Breast epithelium (tissue), 3 donors: ENCODE data around the gene MYH10.

ENCODE experiments used
- CTCF ChIP-seq, 3 donors: fragments of 450-650 bp; IDR thresholded peaks; one replicate each; pipeline ENCODE4 v1.5.1; 2016 to 2017; ENCODE audit warnings: antibody characterized with exemption in 3 of 3, mild to moderate bottlenecking in 3 of 3, moderate library complexity in 3 of 3
- POLR2A ChIP-seq: fragments of 450-650 bp; IDR thresholded peaks from one replicate; pipeline ENCODE4 v1.6.1; 2016; ENCODE audit warnings: antibody characterized with exemption, mild to moderate bottlenecking, moderate library complexity

DNA sequence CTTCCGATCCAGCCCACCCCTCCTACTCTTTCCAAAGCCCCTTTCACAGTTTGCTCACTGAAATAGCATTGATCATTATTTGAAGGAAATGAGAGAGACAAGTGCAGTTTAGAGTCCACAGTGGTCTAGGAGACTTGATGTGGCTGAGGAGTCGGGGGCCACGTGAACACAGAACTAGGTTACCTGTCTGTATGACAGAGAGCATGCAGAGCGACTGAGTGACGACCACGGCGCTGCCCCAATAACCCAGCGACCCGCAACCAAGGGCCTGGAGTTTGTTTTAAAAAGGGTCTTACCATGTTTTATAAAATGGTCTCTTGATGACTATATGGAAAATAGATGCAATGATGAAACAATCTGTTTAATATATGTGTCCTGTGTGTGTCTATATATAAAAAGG lies 155.3 kb downstream of the MYH10 start:
- no peak for TF ChIP-seq CTCF (IDR thresholded peaks at IDR 0.05)
- TF ChIP-seq POLR2A, result no peak
